PC-3 (cell line): ENCODE results near the gene SNF8. TPM values are rescaled to one million over a fixed set of nuclear protein-coding genes. Genes with fewer than 3 reads are reported as not detected.
A peak's percentile ranks its signal among the peaks of the same experiment; 100 is the strongest.

ENCODE experiments used
- ATAC-seq: fragments of 200-7000 bp; cut with Tn5 transposase; 2 replicates; pipeline ENCODE4 v1.9.1; 2020; ENCODE audit warnings: mild to moderate bottlenecking, moderate library complexity
- BruUV-seq: library from RNA; stranded (reverse); fragments of 400-500 nt; replicated peaks from 2 replicates; lab custom pipeline; 2021; lab: Mats Ljungman, UMichigan
- CTCF ChIA-PET: fragments of 300-600 bp; sonication (Branson Sonifier 250); formaldehyde crosslinking; loops from one replicate; lab custom pipeline; 2022; ENCODE audit warnings: antibody characterized with exemption; lab: Charles Lee
- POLR2A ChIA-PET: fragments of 300-600 bp; sonication (Branson Sonifier 250); formaldehyde crosslinking; loops from one replicate; lab custom pipeline; 2022; ENCODE audit warnings: antibody characterized with exemption; ENCODE audit not compliant: unreplicated experiment; lab: Charles Lee
- DNase-seq: peaks from one replicate; pipeline ENCODE4 v3.0.0-alpha.2; 2015
- H2AFZ ChIP-seq: fragments of 300-600 bp; sonication (generic); 2 replicates; pipeline ENCODE4 v1.6.0; 2016; ENCODE audit warnings: antibody characterized with exemption, low read length
- H3F3A ChIP-seq: fragments of 300-600 bp; sonication (generic); one replicate; pipeline ENCODE4 v1.6.0; 2017; ENCODE audit warnings: antibody characterized with exemption, low read length, control low read depth, mild to moderate bottlenecking; ENCODE audit not compliant: unreplicated experiment
- H3K27ac ChIP-seq: fragments of 300-600 bp; sonication (generic); 2 replicates; pipeline ENCODE4 v1.5.1; 2016; ENCODE audit warnings: mild to moderate bottlenecking, low read length
- H3K27me3 ChIP-seq: fragments of 300-600 bp; sonication (generic); 2 replicates; pipeline ENCODE4 v1.6.1; 2016; ENCODE audit warnings: low read length, mixed read lengths
- H3K36me3 ChIP-seq: fragments of 300-600 bp; sonication (generic); 2 replicates; pipeline ENCODE4 v1.6.1; 2016; ENCODE audit warnings: low read depth, mixed run types, low read length, mixed read lengths
- H3K4me1 ChIP-seq: fragments of 300-600 bp; sonication (generic); 2 replicates; pipeline ENCODE4 v1.5.1; 2016; ENCODE audit warnings: low read length; ENCODE audit not compliant: insufficient read depth
- H3K4me2 ChIP-seq: fragments of 300-600 bp; sonication (generic); 2 replicates; pipeline ENCODE4 v1.6.0; 2016; ENCODE audit warnings: low read length
- H3K4me3 ChIP-seq: fragments of 300-600 bp; sonication (generic); 2 replicates; pipeline ENCODE4 v1.5.1; 2016; ENCODE audit warnings: mild to moderate bottlenecking, low read length, mixed read lengths
- H3K79me2 ChIP-seq: fragments of 300-600 bp; sonication (generic); 2 replicates; pipeline ENCODE4 v1.6.1; 2017; ENCODE audit warnings: low read length, mixed read lengths
- H3K9ac ChIP-seq: fragments of 300-600 bp; sonication (generic); 2 replicates; pipeline ENCODE4 v1.6.0; 2016; ENCODE audit warnings: mild to moderate bottlenecking, low read length
- H3K9me2 ChIP-seq: fragments of 300-600 bp; sonication (generic); replicated peaks from 2 replicates; pipeline ENCODE4 v1.6.1; 2016; ENCODE audit warnings: mixed run types, low read length, mixed read lengths
- H3K9me3 ChIP-seq: fragments of 300-600 bp; sonication (generic); 2 replicates; pipeline ENCODE4 v1.6.1; 2016; ENCODE audit warnings: low read length, mixed read lengths
- H4K20me1 ChIP-seq: fragments of 300-600 bp; sonication (generic); 2 replicates; pipeline ENCODE4 v1.6.1; 2016; ENCODE audit warnings: low read length, mixed read lengths
- CTCF ChIP-seq: fragments of 300-600 bp; sonication (generic); conservative IDR thresholded peaks from 2 replicates; pipeline ENCODE4 v1.5.1; 2017; ENCODE audit warnings: antibody characterized with exemption, low read depth, mild to moderate bottlenecking, low read length
- EZH2 ChIP-seq: fragments of 300-600 bp; sonication (generic); IDR thresholded peaks from one replicate; pipeline ENCODE4 v1.6.1; 2017; ENCODE audit warnings: antibody characterized with exemption, mild to moderate bottlenecking, low read length; ENCODE audit not compliant: unreplicated experiment
- EZH2phosphoT487 ChIP-seq: fragments of 300-600 bp; sonication (generic); IDR thresholded peaks from 2 replicates; pipeline ENCODE4 v1.6.1; 2018; ENCODE audit warnings: mild to moderate bottlenecking, antibody characterized with exemption, low read length, borderline replicate concordance
- intact Hi-C: fragments of 100-400 bp; cut with micrococcal nuclease; formaldehyde crosslinking; loops from 2 replicates; pipeline ENCODE4 v1.9.0; 2023
- total RNA-seq: library from RNA; depleted of rRNA; stranded (reverse); fragments of >200 nt; gene quantifications from 2 replicates; pipeline ENCODE4 v1.2.3, GENCODE V29; 2014

The SNF8 gene
- total RNA-seq, 1 experiment from 2014 or later, result 278 TPM

GRCh38 chr17:48893646-48894508, 50.8 kb downstream of the SNF8 start:
- POLR2A ChIA-PET, result interaction anchor here (0.5 kb wide), 1 partner anchor 9 kb away, joined by 3 read pairs; no protein-coding TSS in a partner anchor
- Histone ChIP-seq H3K27me3 (no peaks in the 10 kb centered on the region), H4K20me1 (no peaks in the 10 kb centered on the region), H3K4me2 (peak overlapping the region; percentile 97), H3K4me3 (peak overlapping the region; percentile 95), H3F3A (no peaks in the 10 kb centered on the region), H3K9ac (peak overlapping the region; percentile 98), H3K36me3 (peaks cover 32% of the 10 kb centered on the region), H3K4me1 (peaks cover 29% of the 10 kb centered on the region), H3K9me2 (no peaks in the 10 kb centered on the region), H3K27ac (no peak overlapping the region; the same call in 1 of the 2 replicates), H3K79me2 (peaks cover 43% of the 10 kb centered on the region), H2AFZ (no peak overlapping the region), H3K9me3 (no peaks in the 10 kb centered on the region)
- DNase-seq, result no peak
- no peak for ATAC-seq
- no peak for TF ChIP-seq EZH2
- TF ChIP-seq CTCF, result no peak
- TF ChIP-seq EZH2phosphoT487, result no peak
- intact Hi-C loops, result loop anchor here (2.0 to 5.0 kb wide), 2 partner anchors 171 to 298 kb away; partner anchors contain the start of genes PRAC1 and PRAC2
- CTCF ChIA-PET, result interaction anchor here (1.1 kb wide), 1 partner anchor 139 kb away, joined by 3 read pairs; no protein-coding TSS in a partner anchor
- no TSS peak for BruUV-seq

GRCh38 chr17:48892940-48893645, 51.5 kb downstream of the SNF8 start:
- no peak for DNase-seq
- no peak for TF ChIP-seq EZH2phosphoT487
- no peak for TF ChIP-seq CTCF
- TF ChIP-seq EZH2, result no peak
- Histone ChIP-seq H4K20me1 (no peaks in the 10 kb centered on the region), H3K27me3 (no peaks in the 10 kb centered on the region), H3K4me2 (peak overlapping the region; percentile 97), H3K79me2 (peaks cover 43% of the 10 kb centered on the region), H3K9me2 (no peaks in the 10 kb centered on the region), H3K36me3 (peaks cover 32% of the 10 kb centered on the region), H2AFZ (peak overlapping the region; percentile 39), H3K9ac (peak overlapping the region; percentile 98), H3K9me3 (no peaks in the 10 kb centered on the region), H3K4me1 (peaks cover 29% of the 10 kb centered on the region), H3F3A (no peaks in the 10 kb centered on the region), H3K27ac (peak overlapping the region; percentile 69), H3K4me3 (peak overlapping the region; percentile 95)
- CTCF ChIA-PET, result interaction anchor here (0.6 to 2.0 kb wide), 7 partner anchors 14 to 423 kb away, joined by 3 to 13 read pairs (median 4); no protein-coding TSS in a partner anchor
- POLR2A ChIA-PET, result interaction anchor here (0.5 to 1.0 kb wide), 9 partner anchors 8 to 1746 kb away, joined by 3 to 19 read pairs (median 4); partner anchors contain the start of genes SNF8 and TTLL6
- BruUV-seq, result TSS peak; percentile 71
- no peak for ATAC-seq
- intact Hi-C loops, result loop anchor here (1.0 to 5.0 kb wide), 3 partner anchors 15 to 299 kb away; partner anchors contain the start of genes PRAC1, PRAC2 and UBE2Z
